Cardiac ventricle fibroblast (primary cell): Measurements from ENCODE around the gene AGMAT. TPM values are rescaled to one million over a fixed set of nuclear protein-coding genes. Genes with fewer than 3 reads are reported as not detected.

Source experiments
- total RNA-seq: library from RNA; depleted of rRNA; stranded (reverse); fragments of >200 nt; gene quantifications from 2 replicates; pipeline ENCODE4 v1.2.3, GENCODE V29; 2015

AGMAT gene
- 0.31 and 0.39 TPM in 2 replicates for total RNA-seq

GRCh38 chr1:15584489-15585363 is at the start of gene AGMAT:
Gene AGMAT, minus strand, starts transcription at chr1:15585051. Its CDS starts 84 bp downstream, at chr1:15584967.

GRCh38 chr1:15617173-15618076 is 32.6 kb upstream of the AGMAT start, which contains the start of gene DDI2:
Gene DDI2, plus strand, starts transcription at chr1:15617458. Its CDS starts 213 bp downstream, at chr1:15617671.

GRCh38 chr1:15526490-15527339 is 58.1 kb downstream of the AGMAT start, which contains the start of gene DNAJC16:
Gene DNAJC16, plus strand, starts transcription at chr1:15526848. Its CDS starts 2,258 bp downstream, at chr1:15529106.

GRCh38 chr1:15524021-15524282 is 60.9 kb downstream of the AGMAT start, which contains the start of gene CASP9:
Gene CASP9, minus strand, starts transcription at chr1:15524215. Its CDS starts 15 bp downstream, at chr1:15524200.

Other genes starting within 250 kb of the AGMAT start
- gene EFHD2, start 175.2 kb downstream of the AGMAT start, total RNA-seq = 11.2 and 14.4 TPM in 2 replicates
- not detected in 2 replicates for gene CTRC, start 146.6 kb downstream of the AGMAT start, total RNA-seq
- not detected in 2 replicates for gene CELA2A, start 128.3 kb downstream of the AGMAT start, total RNA-seq
- gene CELA2B, start 108.9 kb downstream of the AGMAT start, total RNA-seq = not detected in 2 replicates
- 3.5 and 4.5 TPM in 2 replicates for gene CASP9, start 60.8 kb downstream of the AGMAT start, total RNA-seq
- 9.8 and 14.2 TPM in 2 replicates for gene DNAJC16, start 58.2 kb downstream of the AGMAT start, total RNA-seq
- gene DDI2, start 32.4 kb upstream of the AGMAT start, total RNA-seq = 13.5 and 13.8 TPM in 2 replicates
- 58.3 and 70.7 TPM in 2 replicates for gene PLEKHM2, start 99.3 kb upstream of the AGMAT start, total RNA-seq
- 0.06 and 0.10 TPM in 2 replicates for gene SLC25A34, start 151.2 kb upstream of the AGMAT start, total RNA-seq
- gene TMEM82, start 157.4 kb upstream of the AGMAT start, total RNA-seq = not detected in 2 replicates
- 121 and 122 TPM in 2 replicates for gene FBLIM1, start 173.7 kb upstream of the AGMAT start, total RNA-seq
- gene UQCRHL, start 222.6 kb upstream of the AGMAT start, total RNA-seq = 1.3 TPM in 2 replicates